ENCODE results near the gene BAHCC1.

The BAHCC1 gene

GRCh38 chr17:81381632-81382577 is 13.4 kb upstream of the BAHCC1 start:
- TF ChIP-seq ZNF513 (tag by site-specific recombination; IDR thresholded peaks at IDR 0.05) (no peak), ZNF629 (tag by site-specific recombination; IDR thresholded peaks at IDR 0.05) (no peak), ZNF792 (tag by site-specific recombination; IDR thresholded peaks at IDR 0.05) (no peak), YY1 (tag by site-specific recombination; IDR thresholded peaks at IDR 0.05) (no peak), ZNF555 (tag by site-specific recombination; conservative IDR thresholded peaks at IDR 0.05) (no peak), ZNF175 (tag by site-specific recombination; IDR thresholded peaks at IDR 0.05) (no peak), HOXC10 (CRISPR knock-in tag; IDR thresholded peaks at IDR 0.05) (no peak), ZNF211 (tag by site-specific recombination; IDR thresholded peaks at IDR 0.05; ENCODE audit: low read depth) (no peak), ZNF433 (tag by site-specific recombination; IDR thresholded peaks at IDR 0.05; ENCODE audit: low read depth) (no peak), ZNF148 (tag by site-specific recombination; IDR thresholded peaks at IDR 0.05; ENCODE audit: borderline replicate concordance) (no peak), BCL11B (tag by site-specific recombination; IDR thresholded peaks at IDR 0.05; ENCODE audit: low read depth) (no peak), SALL2 (tag by site-specific recombination; IDR thresholded peaks at IDR 0.05; ENCODE audit: borderline replicate concordance) (no peak)
- TF ChIP-seq, protein P1, sequence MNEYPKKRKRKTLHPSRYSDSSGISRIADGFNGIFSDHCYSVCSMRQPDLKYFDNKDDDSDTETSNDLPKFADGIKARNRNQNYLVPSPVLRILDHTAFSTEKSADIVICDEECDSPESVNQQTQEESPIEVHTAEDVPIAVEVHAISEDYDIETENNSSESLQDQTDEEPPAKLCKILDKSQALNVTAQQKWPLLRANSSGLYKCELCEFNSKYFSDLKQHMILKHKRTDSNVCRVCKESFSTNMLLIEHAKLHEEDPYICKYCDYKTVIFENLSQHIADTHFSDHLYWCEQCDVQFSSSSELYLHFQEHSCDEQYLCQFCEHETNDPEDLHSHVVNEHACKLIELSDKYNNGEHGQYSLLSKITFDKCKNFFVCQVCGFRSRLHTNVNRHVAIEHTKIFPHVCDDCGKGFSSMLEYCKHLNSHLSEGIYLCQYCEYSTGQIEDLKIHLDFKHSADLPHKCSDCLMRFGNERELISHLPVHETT (tag by site-specific recombination; IDR thresholded peaks at IDR 0.05): no peak
- Histone ChIP-seq H3K4me1 (ENCODE audit: control insufficient read depth, insufficient read depth, low read length) (no peaks in the 10 kb centered on the region; the same call in 1 of the 2 replicates), H3K36me3 (ENCODE audit: control insufficient read depth in 2 of 2, insufficient read depth in 1 of 2, low read length in 2 of 2) (no peaks in the 10 kb centered on the region), H3K27ac (ENCODE audit: extremely low read depth, low read depth, low read length) (no peak overlapping the region), H3K9me3 (ENCODE audit: control insufficient read depth, insufficient read depth, low read depth, low read length) (no peaks in the 10 kb centered on the region), H3K4me3 (ENCODE audit: low read depth, low read length) (no peak overlapping the region)
- ChIA-PET CTCF (interaction anchor here (0.6 kb wide), 1 partner anchor 1326 kb away, joined by 3 read pairs; no protein-coding TSS in a partner anchor), POLR2A (interaction anchor here (1.0 kb wide), 1 partner anchor 12 kb away, joined by 4 read pairs; no protein-coding TSS in a partner anchor)

DNA sequence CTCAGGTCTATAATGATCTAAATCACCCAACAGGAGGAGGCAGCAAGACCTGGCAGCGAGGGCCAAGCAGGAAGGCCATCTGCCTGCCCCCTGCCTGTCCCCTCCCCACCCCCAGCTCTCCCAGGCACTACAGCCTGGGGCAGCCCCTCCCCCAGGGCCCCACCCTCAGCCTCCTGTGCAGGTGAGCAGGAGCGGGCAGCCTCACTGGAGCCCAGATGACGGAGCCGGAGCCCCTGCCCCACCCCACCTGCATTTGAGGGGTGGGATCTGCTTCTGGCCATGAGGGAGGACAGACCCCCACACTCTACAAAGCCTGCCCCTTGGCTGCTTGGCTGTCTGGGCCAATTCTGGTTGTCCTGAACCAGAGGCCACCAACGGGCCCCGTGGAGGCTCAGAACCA is 12.4 kb upstream of the BAHCC1 start:
- H3K36me3 ChIP-seq (ENCODE audit: control insufficient read depth in 2 of 2, insufficient read depth in 1 of 2, low read length in 2 of 2): no peaks in the 10 kb centered on the region
- CTCF ChIA-PET: no interaction called here
- POLR2A ChIA-PET: interaction anchor here (0.6 to 1.0 kb wide), 2 partner anchors 11 to 71 kb away, joined by 3 to 4 read pairs; no protein-coding TSS in a partner anchor
- no peak overlapping the region for H3K4me3 ChIP-seq (ENCODE audit: low read depth, low read length)
- no peaks in the 10 kb centered on the region for H3K9me3 ChIP-seq (ENCODE audit: control insufficient read depth, insufficient read depth, low read depth, low read length)
- no peak overlapping the region for H3K27ac ChIP-seq (ENCODE audit: extremely low read depth, low read depth, low read length)
- H3K4me1 ChIP-seq (ENCODE audit: control insufficient read depth, insufficient read depth, low read length): peaks cover 2% of the 10 kb centered on the region
- no peak for TF ChIP-seq PATZ1 (tag by site-specific recombination; IDR thresholded peaks at IDR 0.05)
- no peak for TF ChIP-seq TRIM28 (IDR thresholded peaks at IDR 0.05; ENCODE audit: borderline replicate concordance, low read length)
- TF ChIP-seq, protein P2, sequence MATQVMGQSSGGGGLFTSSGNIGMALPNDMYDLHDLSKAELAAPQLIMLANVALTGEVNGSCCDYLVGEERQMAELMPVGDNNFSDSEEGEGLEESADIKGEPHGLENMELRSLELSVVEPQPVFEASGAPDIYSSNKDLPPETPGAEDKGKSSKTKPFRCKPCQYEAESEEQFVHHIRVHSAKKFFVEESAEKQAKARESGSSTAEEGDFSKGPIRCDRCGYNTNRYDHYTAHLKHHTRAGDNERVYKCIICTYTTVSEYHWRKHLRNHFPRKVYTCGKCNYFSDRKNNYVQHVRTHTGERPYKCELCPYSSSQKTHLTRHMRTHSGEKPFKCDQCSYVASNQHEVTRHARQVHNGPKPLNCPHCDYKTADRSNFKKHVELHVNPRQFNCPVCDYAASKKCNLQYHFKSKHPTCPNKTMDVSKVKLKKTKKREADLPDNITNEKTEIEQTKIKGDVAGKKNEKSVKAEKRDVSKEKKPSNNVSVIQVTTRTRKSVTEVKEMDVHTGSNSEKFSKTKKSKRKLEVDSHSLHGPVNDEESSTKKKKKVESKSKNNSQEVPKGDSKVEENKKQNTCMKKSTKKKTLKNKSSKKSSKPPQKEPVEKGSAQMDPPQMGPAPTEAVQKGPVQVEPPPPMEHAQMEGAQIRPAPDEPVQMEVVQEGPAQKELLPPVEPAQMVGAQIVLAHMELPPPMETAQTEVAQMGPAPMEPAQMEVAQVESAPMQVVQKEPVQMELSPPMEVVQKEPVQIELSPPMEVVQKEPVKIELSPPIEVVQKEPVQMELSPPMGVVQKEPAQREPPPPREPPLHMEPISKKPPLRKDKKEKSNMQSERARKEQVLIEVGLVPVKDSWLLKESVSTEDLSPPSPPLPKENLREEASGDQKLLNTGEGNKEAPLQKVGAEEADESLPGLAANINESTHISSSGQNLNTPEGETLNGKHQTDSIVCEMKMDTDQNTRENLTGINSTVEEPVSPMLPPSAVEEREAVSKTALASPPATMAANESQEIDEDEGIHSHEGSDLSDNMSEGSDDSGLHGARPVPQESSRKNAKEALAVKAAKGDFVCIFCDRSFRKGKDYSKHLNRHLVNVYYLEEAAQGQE (tag by site-specific recombination; IDR thresholded peaks at IDR 0.05): no peak
- no peak for TF ChIP-seq YY2 (tag by site-specific recombination; IDR thresholded peaks at IDR 0.05)
- TF ChIP-seq ZNF174 (tag by site-specific recombination; IDR thresholded peaks at IDR 0.05): no peak
- no peak for TF ChIP-seq ZNF175 (tag by site-specific recombination; IDR thresholded peaks at IDR 0.05)
- no peak for TF ChIP-seq IKZF3 (tag by site-specific recombination; IDR thresholded peaks at IDR 0.05)
- TF ChIP-seq ZSCAN23 (tag by site-specific recombination; IDR thresholded peaks at IDR 0.05): no peak
- no peak for TF ChIP-seq GLI4 (tag by site-specific recombination; IDR thresholded peaks at IDR 0.05)
- TF ChIP-seq ZNF24 (tag by site-specific recombination; IDR thresholded peaks at IDR 0.05): no peak
- no peak for TF ChIP-seq ZNF600 (tag by site-specific recombination; IDR thresholded peaks at IDR 0.05)

Data from HEK293 (cell line).